Measurements from ENCODE around the gene PHETA1.

Gene PHETA1

GRCh38 chr12:111368788-111369495 lies at the start of gene PHETA1:
Gene PHETA1 (minus strand): TSS chr12:111369095. CDS start chr12:111363427, 5,668 bp downstream.
- DNase-seq = peak; percentile 75 to 77

DNA sequence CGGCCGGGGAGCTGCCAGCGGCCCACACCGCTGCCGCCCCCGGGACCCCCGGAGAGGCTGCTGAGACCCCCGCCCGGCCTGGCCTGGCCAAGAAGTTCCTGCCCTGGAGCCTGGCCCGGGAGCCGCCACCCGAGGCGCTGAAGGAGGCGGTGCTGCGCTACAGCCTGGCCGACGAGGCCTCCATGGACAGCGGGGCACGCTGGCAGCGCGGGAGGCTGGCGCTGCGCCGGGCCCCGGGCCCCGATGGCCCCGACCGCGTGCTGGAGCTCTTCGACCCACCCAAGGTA lies 49.6 kb upstream of the PHETA1 start:
- DNase-seq = no peak

DNA sequence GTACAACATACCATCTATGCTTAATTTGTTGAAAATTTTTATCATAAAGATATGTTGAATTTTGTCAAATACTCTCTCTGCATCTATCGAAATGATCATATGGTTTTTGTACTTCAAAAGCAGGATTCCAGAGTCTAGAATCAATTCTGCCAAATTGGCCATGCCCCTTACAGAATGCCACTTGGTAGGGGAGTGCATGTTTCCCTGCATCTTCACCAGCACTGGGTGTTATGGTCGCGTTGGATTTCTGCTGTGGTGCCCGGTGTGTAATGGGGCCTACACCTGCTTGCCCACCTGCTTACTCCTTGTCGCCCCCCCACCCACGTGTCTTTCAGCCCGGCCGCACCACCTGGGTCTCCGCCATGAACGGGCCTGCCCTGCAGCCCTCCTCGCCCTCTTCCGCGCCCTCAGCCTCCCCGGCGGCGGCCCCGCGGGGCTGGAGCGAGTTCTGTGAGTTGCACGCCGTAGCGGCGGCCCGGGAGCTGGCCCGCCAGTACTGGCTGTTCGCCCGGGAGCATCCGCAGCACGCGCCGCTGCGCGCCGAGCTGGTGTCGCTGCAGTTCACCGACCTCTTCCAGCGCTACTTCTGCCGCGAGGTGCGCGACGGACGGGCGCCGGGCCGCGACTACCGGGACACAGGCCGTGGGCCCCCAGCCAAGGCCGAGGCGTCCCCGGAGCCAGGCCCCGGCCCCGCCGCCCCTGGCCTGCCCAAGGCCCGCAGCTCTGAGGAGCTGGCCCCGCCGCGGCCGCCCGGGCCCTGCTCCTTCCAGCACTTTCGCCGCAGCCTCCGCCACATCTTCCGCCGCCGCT lies 49.1 kb upstream of the PHETA1 start:
- no peak for DNase-seq

GRCh38 chr12:111417290-111417689 lies 48.4 kb upstream of the PHETA1 start:
- no peak for DNase-seq

DNA sequence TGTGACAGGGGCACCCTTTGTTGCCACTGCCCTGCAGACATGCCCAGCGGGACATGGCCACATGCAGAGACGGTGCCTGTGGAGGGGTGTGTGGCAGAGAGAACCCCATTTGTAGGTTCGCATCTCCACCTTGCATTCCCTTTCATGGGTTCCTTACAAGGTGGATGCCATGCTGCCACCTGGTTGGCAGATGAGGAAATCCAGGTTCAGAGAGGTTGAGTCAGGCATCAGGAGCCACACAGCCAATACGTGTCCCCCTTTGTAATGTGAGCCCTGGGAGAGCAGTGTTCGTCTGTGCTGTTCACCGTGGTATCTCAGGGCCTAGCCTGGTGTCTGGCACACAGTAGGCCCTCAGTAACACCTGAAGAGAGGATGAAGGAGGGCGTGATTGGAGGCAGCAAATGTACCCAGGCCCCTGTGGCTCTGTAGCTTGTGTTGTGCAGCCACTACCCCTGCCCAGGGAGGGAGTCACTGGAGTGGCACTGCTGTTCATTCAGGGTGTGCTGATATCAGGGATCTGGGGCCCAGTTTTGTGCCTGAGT lies 45.9 kb upstream of the PHETA1 start:
- DNase-seq = no peak

DNA sequence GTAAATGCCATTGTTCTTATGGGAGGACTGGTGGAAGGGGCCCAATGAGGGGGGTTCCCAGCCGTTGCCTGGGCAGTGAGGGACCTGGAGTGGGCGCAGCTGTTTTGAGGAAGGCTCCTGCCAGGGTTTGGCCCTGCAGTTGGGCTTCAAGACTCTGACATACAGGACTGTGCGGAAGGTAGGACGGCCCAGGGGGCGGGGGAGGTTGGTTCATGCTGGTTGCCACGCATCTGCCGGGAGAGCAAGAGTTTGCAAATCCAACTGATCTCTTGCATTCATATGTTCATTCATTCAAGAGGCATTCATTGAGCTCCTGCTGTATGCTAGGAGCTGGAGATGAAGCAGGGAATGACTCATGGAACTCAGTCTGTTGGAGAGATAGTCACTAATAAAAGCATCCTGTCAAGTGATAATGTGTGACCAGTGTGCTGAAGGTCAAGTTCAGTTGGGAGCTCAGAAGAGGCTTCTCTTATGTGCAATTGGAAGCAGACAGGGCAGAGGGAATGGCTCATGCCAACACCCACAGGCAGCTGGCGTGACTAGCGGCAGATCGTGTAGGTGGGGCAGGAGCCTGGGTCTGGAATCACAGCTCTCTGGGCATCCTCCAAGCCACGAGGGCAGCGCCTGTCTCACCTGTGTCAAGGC lies 44.7 kb upstream of the PHETA1 start:
- DNase-seq = no peak

DNA sequence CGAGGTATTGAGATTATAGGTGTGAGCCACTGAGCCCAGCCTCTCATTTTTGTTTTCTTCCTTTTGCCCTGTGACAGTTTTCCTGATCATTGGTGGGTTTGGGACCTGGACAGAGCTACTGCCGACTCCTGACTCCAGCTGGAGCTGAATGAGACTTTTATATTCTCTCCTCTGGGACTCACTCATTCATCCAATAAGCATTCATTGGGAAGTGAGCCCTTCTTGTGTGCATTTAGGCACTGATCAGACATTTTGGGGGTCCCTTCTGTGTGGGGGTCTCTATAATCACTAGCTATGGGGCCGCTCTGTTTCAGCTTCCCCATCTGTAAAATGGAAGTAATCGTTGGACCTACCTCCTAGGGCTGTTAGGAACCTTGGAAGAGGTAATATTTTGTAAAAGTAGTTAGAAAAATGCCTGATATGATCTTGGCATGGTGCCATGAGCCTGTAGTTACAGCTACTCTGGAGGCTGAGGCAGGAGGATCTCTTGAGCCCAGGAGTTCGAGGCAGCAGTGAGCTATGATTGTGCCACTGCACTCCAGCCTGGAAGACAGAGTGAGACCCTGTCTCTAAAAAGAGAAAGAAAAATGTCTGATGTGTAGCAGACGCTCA lies 44.0 kb upstream of the PHETA1 start:
- no peak for DNase-seq

DNA sequence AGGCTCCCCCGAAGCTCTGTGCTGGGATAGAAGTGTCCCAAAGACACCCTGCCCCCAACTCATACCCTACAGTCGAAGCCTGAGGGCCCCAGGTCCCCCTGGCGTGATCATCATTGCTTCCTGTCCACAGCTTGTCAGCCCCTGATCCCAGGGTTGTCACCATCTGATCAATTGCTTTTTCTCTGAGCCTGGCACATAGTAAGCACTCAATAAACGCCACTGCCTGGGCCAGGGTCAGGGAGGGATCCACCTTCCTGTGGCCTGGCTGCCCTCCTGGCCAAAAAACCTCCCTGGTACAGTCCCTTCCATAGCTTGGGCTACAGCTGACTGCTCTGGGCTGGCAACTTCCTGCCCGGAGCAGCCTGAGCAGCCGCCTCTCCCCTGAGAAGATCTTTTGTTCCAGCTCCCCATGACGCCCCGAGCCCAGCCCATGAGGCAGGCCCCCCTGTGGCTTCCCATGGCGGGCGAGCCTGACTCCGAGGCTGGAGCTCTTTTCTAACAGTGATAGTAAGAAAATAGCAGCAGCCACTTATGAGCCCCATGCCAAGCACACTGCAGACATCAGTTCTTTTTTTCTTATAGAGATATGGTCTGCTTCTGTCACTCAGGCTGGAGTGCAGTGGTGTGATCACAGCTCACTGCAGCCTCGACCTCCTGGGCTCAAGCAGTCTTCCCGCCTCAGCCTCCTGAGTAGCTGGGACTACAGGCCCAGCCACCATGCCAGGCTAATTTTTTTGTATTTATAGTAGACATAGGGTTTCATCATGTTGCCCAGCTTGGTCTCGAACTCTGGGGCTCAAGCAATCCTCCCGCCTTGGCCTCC lies 43.3 kb upstream of the PHETA1 start:
- DNase-seq = no peak

- DNase-seq = no peak
These were observed 42.4 kb upstream of the PHETA1 start for GRCh38 chr12:111411185-111411764.

DNA sequence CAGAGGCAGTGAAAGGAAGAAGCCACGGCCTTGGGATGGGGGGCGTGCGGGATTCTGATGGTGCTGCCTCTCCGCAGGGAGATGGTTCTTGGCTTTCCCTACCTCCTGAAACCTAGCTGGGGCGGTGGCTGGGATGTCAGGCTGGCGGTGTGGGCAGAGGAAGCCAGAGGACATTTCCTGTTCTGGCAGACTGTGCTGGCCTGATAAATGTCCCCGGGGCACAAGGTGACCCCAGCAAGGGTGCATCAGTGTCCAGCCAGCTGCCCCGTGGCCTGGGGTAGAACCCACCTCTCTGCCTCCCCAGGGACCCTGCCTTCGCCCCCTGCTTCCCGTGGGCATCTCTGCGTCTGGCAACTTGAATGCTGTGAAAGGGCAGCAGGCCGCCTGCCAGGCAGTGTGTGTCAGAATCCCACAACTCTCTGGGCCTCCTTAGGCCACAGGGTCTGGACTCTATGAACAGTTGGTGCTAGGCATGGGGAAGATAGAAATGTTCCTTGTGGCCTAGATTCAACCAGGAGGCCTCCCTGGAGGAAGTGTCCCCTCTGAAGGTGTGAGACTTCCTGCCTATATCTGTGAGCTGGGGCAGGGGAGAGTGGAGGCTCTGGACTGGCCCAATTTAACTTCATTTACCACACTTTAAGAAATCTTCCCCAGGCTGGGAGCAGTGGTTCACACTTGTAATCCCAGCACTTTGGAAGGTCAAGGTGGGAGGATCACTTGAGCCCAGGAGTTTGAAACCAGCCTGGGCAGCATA lies 41.7 kb upstream of the PHETA1 start:
- no peak for DNase-seq

GRCh38 chr12:111409780-111410430 lies 41.0 kb upstream of the PHETA1 start:
- no peak for DNase-seq

DNA sequence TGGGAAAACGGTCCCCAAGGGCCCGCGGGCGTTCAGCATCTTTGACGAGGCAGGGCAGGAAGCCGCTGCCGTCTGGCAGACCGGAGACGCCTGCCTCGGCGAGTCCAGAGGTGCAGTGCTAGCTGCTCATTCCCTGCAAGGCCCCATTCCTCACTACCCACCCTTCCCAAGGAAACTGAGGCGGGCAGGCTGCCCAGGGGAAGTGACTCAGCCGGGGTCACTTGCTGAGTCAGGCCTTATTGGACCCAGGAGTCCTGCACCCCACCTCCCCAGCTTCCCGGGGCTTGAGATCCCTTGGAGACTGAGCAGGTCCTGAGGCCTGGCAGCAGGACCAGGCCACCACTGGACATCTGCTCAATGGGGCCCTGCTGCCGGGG lies 40.5 kb upstream of the PHETA1 start:
- no peak for DNase-seq

- DNase-seq = no peak
These were observed 39.9 kb upstream of the PHETA1 start for GRCh38 chr12:111408686-111409402.

- no peak for DNase-seq
These were observed 39.2 kb upstream of the PHETA1 start for GRCh38 chr12:111408116-111408440.

GRCh38 chr12:111407377-111408115 lies 38.7 kb upstream of the PHETA1 start:
- no peak for DNase-seq

DNA sequence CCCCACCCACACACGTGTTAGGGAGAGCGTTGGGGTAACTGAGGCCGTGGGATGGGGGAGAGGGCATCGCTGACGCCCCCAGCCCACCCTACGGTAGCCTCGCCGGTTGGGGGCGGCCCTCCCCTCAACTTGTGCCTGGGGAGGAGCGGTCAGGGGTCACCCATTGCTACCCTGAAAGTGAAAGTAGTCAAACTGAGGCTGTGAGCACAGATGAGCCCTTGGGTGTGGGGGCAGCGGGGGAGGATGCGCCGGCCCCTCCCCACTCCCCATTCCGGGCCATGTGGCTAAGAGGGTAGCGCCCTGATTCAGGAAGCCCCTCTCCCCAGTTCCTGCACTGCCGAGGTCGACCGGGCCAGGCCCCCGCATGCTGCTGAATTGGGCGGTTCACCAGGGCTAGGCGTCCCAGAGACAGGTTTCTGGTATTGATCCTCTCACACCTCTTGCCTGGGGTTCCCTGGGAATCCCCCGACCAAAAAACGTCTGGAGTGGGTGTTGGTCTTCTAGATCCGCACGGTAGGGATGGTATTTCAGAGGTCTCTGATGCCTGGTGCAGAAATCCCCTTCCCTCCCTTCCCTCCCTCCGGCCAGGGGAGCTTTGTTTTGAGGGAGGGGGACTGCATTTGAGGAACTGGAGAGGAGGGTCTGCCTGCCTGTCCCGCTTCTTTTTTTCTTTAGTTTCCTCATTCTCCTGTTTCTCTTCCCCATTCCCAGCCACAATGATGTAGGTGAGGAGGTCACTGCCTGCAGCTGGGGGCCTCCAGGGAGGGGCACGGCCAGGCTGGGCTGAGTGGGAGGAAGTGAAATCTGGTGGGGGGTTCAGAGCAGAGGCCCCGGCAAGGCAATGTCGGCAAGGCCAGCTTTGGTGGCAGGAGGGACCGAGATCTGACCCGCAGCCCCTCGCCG lies 37.8 kb upstream of the PHETA1 start:
- DNase-seq = peak; percentile 73 to 76

DNA sequence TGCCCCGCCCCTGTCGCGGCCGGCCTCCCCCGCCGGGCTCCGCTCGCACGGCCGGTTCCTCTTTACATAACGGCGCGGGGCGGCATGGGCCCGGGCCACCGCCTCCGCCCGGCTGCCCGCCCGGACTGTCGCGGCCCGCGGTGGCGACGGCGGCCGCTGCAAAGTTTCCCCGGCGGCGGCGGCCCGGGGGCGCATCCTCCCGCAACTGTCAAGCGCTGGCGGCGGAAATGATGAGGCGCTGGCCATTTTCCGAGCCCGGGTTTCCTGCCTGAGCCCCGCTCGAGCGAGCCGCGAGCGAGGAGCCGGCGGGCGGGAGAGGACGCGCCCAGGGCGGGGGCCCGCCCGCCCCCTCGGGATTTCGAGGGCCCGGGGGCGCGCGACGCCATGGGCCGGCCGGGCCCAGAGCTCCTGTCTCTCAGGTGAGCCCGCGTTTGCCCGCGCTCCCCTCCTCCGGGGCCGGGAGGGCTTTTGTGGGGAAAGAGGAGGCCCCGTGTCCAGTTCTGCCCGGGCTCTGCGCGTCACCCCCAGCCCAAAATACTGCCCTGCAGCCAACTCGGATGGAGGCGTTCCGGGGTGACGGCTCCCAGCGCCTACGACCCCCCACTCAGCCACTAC lies 37.1 kb upstream of the PHETA1 start, which contains the start of gene SH2B3:
TSS of gene SH2B3 (plus strand) at position 65 of the 615 bp plus-strand sequence. CDS start 12,223 bp downstream, outside the sequence.
- no peak for DNase-seq

All from CD4-positive, alpha-beta T cell treated with Interleukin-1 beta for 1 hour (primary cell).